Uterine smooth muscle cell (primary cell): ENCODE data around the gene SLC19A3. TPM values are rescaled to one million over a fixed set of nuclear protein-coding genes. Genes with fewer than 3 reads are reported as not detected.

Source experiments
- total RNA-seq: library from RNA; depleted of rRNA; stranded (reverse); fragments of >200 nt; gene quantifications from 2 replicates; pipeline ENCODE4 v1.2.3, GENCODE V29; 2014

SLC19A3 gene
- total RNA-seq, result under 0.01 TPM in 2 replicates

GRCh38 chr2:227717687-227718567, at the start of gene SLC19A3:
Gene SLC19A3 (minus strand): TSS chr2:227718028. CDS start chr2:227702318, 15,710 bp downstream.

GRCh38 chr2:227745594-227745993, 27.8 kb upstream of the SLC19A3 start, which contains the start of gene SCYGR8:
Gene SCYGR8 (plus strand): TSS chr2:227745894. CDS start chr2:227745894, 0 bp downstream.

GRCh38 chr2:227728035-227728434, 10.2 kb upstream of the SLC19A3 start, which contains the start of gene SCYGR7:
Gene SCYGR7 (plus strand): TSS chr2:227728335. CDS start chr2:227728335, 0 bp downstream.

GRCh38 chr2:227724394-227725039, 6.7 kb upstream of the SLC19A3 start, which contains the start of gene SCYGR6:
Gene SCYGR6 (minus strand): TSS chr2:227724757. CDS start chr2:227724757, 0 bp downstream.

GRCh38 chr2:227666631-227667170, 51.1 kb downstream of the SLC19A3 start, which contains the start of gene SCYGR5:
Gene SCYGR5 (plus strand): TSS chr2:227666804. CDS start chr2:227666804, 0 bp downstream.

Other genes with a start within 250 kb of the SLC19A3 start
- 38.6 and 42.1 TPM in 2 replicates for gene AGFG1, start 245.9 kb downstream of the SLC19A3 start, total RNA-seq
- not detected in 2 replicates for gene SCYGR2, start 119.1 kb downstream of the SLC19A3 start, total RNA-seq
- not detected in 2 replicates for gene SCYGR3, start 103.2 kb downstream of the SLC19A3 start, total RNA-seq
- gene SCYGR4, start 100.5 kb downstream of the SLC19A3 start, total RNA-seq, result not detected in 2 replicates
- gene SCYGR5, start 51.2 kb downstream of the SLC19A3 start, total RNA-seq, result not detected in 2 replicates
- gene SCYGR6, start 6.7 kb upstream of the SLC19A3 start, total RNA-seq, result not detected in 2 replicates
- not detected in 2 replicates for gene SCYGR7, start 10.3 kb upstream of the SLC19A3 start, total RNA-seq
- gene SCYGR8, start 27.9 kb upstream of the SLC19A3 start, total RNA-seq, result not detected in 2 replicates
- not detected in 2 replicates for gene CCL20, start 95.8 kb upstream of the SLC19A3 start, total RNA-seq
- not detected in 2 replicates for gene DAW1, start 153.6 kb upstream of the SLC19A3 start, total RNA-seq